Uterus (tissue), 4 donors: ENCODE data around the gene DDX39A. TPM values are rescaled to one million over a fixed set of nuclear protein-coding genes. Genes with fewer than 3 reads are reported as not detected.

Experiments used
- DNase-seq, 2 donors: peaks; one replicate each; pipeline ENCODE4 v3.0.0-alpha.2; 2019 to 2020
- H3K27ac ChIP-seq, 2 donors: fragments of 200-600 bp; sonication (generic); 1 replicate in 1 of 2; 2 replicates in 1 of 2; pipeline ENCODE4 v1.5.1; 2016 to 2018
- H3K27me3 ChIP-seq, 2 donors: fragments of 200-600 bp; sonication (generic); one replicate each; pipeline ENCODE4 v1.5.1; 2018 to 2019; ENCODE audit warnings: control low read depth in 1 of 2
- H3K36me3 ChIP-seq, 2 donors: fragments of 200-600 bp; sonication (generic); one replicate each; pipeline ENCODE4 v1.5.1; 2019; ENCODE audit warnings: control low read depth in 1 of 2
- H3K4me1 ChIP-seq, 2 donors: fragments of 200-600 bp; sonication (generic); one replicate each; pipeline ENCODE4 v1.5.1; 2018 to 2019; ENCODE audit warnings: control low read depth in 1 of 2
- H3K4me3 ChIP-seq, 2 donors: fragments of 200-600 bp; sonication (generic); 1 replicate in 1 of 2; 2 replicates in 1 of 2; pipeline ENCODE4 v1.5.1; 2018 to 2019; ENCODE audit warnings: mild to moderate bottlenecking in 1 of 2
- H3K9me3 ChIP-seq, 2 donors: fragments of 200-600 bp; sonication (generic); one replicate each; pipeline ENCODE4 v1.5.1; 2019; ENCODE audit warnings: control low read depth in 1 of 2
- POLR2A ChIP-seq, 2 donors: fragments of 450-650 bp; IDR thresholded peaks; one replicate each; pipeline ENCODE4 v1.6.1; 2016; ENCODE audit warnings: antibody characterized with exemption in 2 of 2, mild to moderate bottlenecking in 1 of 2, moderate library complexity in 1 of 2
- intact Hi-C: fragments of 100-400 bp; cut with DNase I; formaldehyde crosslinking; loops from one replicate; pipeline ENCODE4 v1.15.1; 2023; ENCODE audit warnings: low total_unique reads
- total RNA-seq, 4 donors: library from RNA; depleted of rRNA in 3 of 4; stranded (reverse); fragments of >200 nt in 3 of 4; gene quantifications; one replicate each; pipeline versions ENCODE4 v1.1.0 to v1.2.4, GENCODE V29; 2014 to 2023
- TF ChIP-seq, protein P1 (sequence below), 4 experiments: fragments of 200-600 bp in 2 of 4; fragments of 450-650 bp in 2 of 4; sonication (generic) in 2 of 4; IDR thresholded peaks; one replicate each; pipeline ENCODE4 v1.5.1; 2016 to 2019; ENCODE audit warnings: antibody characterized with exemption in 4 of 4, mild to moderate bottlenecking in 2 of 4, moderate library complexity in 1 of 4
- donor health status: DM: yes; HTN: yes; CAD: no.

DDX39A gene
- total RNA-seq, 4 donors from 2014 or later = 41.3 to 91.2 (median 52.8) TPM

- intact Hi-C loops = no loop called here
- H3K36me3 ChIP-seq = no peaks in the 10 kb centered on the region
- H3K9me3 ChIP-seq = no peaks in the 10 kb centered on the region
- H3K27me3 ChIP-seq = no peaks in the 10 kb centered on the region
- no peak overlapping the region for H3K27ac ChIP-seq
- DNase-seq = no peak
- H3K4me3 ChIP-seq = no peak overlapping the region
- TF ChIP-seq, protein P1, sequence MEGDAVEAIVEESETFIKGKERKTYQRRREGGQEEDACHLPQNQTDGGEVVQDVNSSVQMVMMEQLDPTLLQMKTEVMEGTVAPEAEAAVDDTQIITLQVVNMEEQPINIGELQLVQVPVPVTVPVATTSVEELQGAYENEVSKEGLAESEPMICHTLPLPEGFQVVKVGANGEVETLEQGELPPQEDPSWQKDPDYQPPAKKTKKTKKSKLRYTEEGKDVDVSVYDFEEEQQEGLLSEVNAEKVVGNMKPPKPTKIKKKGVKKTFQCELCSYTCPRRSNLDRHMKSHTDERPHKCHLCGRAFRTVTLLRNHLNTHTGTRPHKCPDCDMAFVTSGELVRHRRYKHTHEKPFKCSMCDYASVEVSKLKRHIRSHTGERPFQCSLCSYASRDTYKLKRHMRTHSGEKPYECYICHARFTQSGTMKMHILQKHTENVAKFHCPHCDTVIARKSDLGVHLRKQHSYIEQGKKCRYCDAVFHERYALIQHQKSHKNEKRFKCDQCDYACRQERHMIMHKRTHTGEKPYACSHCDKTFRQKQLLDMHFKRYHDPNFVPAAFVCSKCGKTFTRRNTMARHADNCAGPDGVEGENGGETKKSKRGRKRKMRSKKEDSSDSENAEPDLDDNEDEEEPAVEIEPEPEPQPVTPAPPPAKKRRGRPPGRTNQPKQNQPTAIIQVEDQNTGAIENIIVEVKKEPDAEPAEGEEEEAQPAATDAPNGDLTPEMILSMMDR (IDR thresholded peaks at IDR 0.05) = no peak
- TF ChIP-seq POLR2A (IDR thresholded peaks at IDR 0.05) = no peak
- H3K4me1 ChIP-seq = no peaks in the 10 kb centered on the region
Observed at GRCh38 chr19:14395710-14396336, 23.3 kb downstream of the DDX39A start.

- intact Hi-C loops = no loop called here
- H3K27me3 ChIP-seq = no peaks in the 10 kb centered on the region
- H3K4me1 ChIP-seq = no peaks in the 10 kb centered on the region
- no peak for TF ChIP-seq POLR2A (IDR thresholded peaks at IDR 0.05)
- TF ChIP-seq, protein P1 (IDR thresholded peaks at IDR 0.05) = no peak
- H3K36me3 ChIP-seq = no peaks in the 10 kb centered on the region
- H3K27ac ChIP-seq = no peak overlapping the region
- no peaks in the 10 kb centered on the region for H3K9me3 ChIP-seq
- no peak for DNase-seq
- no peak overlapping the region for H3K4me3 ChIP-seq
Observed at GRCh38 chr19:14395262-14395661, 23.9 kb downstream of the DDX39A start.

- intact Hi-C loops = no loop called here
- no peak overlapping the region for H3K4me3 ChIP-seq
- no peaks in the 10 kb centered on the region for H3K9me3 ChIP-seq
- no peak overlapping the region for H3K27ac ChIP-seq
- no peaks in the 10 kb centered on the region for H3K36me3 ChIP-seq
- H3K27me3 ChIP-seq = no peaks in the 10 kb centered on the region
- TF ChIP-seq POLR2A (IDR thresholded peaks at IDR 0.05) = no peak
- TF ChIP-seq, protein P1 (IDR thresholded peaks at IDR 0.05) = no peak
- H3K4me1 ChIP-seq = no peaks in the 10 kb centered on the region
- DNase-seq = no peak
Observed at GRCh38 chr19:14394167-14394566, 25.0 kb downstream of the DDX39A start.

DNA sequence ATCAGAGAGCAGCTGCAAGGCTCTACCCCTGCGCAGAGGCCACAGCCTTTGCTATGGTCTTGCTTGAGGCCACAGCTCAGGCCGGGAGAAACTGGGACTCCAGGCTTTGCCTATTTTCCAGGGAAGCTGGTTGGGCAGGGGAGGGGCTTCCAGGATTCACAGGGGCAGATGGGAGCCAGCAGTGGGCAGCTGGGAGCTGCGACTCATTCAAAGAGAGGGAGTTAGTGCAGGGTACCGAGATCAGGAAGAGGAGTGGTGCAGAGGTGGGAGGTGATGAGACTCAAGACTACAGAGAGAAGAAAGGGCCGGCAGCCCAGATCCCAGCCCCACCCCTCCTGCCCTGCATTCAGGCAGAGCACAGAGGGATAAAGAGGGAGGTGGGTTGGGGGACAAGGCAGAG, 25.8 kb downstream of the DDX39A start:
- Histone ChIP-seq H3K9me3 (no peaks in the 10 kb centered on the region), H3K4me3 (no peak overlapping the region), H3K4me1 (no peaks in the 10 kb centered on the region), H3K27ac (no peak overlapping the region), H3K36me3 (no peaks in the 10 kb centered on the region), H3K27me3 (no peaks in the 10 kb centered on the region)
- intact Hi-C loops = no loop called here
- TF ChIP-seq, protein P1 (IDR thresholded peaks at IDR 0.05) = no peak
- no peak for TF ChIP-seq POLR2A (IDR thresholded peaks at IDR 0.05)
- DNase-seq = no peak

DNA sequence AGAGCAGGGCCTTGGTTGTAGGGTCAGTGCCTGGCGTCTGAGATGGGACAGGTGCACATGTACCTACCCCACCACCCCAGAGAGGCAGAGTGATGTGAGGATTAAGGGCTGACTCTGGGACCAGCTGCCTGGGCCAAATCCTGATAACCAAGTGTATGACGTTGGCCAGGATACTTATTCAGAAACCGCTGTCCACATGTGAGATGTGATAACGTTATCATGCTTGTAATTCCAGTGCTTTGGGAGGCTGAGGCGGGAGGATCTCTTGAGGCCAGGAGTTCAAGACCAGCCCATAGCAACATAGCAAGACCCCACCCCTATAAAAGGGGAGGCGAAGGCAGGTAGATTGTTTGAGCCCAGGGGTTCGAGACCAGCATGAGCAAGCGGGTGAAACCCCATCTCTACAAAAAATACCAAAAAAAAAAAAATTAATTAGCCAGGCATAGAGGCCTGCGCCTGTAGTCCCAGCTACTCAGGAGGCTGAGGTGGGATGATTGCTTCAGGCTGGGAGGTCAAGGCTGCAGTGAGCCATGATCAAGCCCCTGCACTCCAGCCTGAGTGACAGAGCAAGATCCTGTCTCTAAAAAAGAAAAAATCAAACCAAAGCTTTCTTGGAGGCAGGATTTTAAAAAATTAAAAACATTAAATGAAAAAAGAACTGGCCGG, 27.9 kb downstream of the DDX39A start:
- no peaks in the 10 kb centered on the region for H3K4me1 ChIP-seq
- no peak for TF ChIP-seq POLR2A (IDR thresholded peaks at IDR 0.05)
- TF ChIP-seq, protein P1 (IDR thresholded peaks at IDR 0.05) = no peak
- H3K27ac ChIP-seq = no peak overlapping the region
- DNase-seq = no peak
- no peak overlapping the region for H3K4me3 ChIP-seq
- H3K9me3 ChIP-seq = no peaks in the 10 kb centered on the region
- no peaks in the 10 kb centered on the region for H3K27me3 ChIP-seq
- intact Hi-C loops = no loop called here
- H3K36me3 ChIP-seq = no peaks in the 10 kb centered on the region
